Fibroblast of skin of left biceps (primary cell): Measurements from ENCODE around the gene PRSS35.
"Not testable (repeated sequence)": the region's sequence is repeated elsewhere in the genome, so short reads cannot be mapped to it uniquely, and the experiment has no call there.

Experiments used
- DNase-seq, 2 experiments: peaks; one replicate each; pipeline ENCODE4 v3.0.0-alpha.2; 2013; ENCODE audit warnings: low read depth in 2 of 2

Gene PRSS35

GRCh38 chr6:83514866-83515466, 2.6 kb downstream of the PRSS35 start:
- DNase-seq = peak in 1 of 2 experiments; percentile 23

GRCh38 chr6:83517500-83517899, 5.2 kb downstream of the PRSS35 start:
- no peak for DNase-seq

- DNase-seq = no peak
These were observed 6.6 kb downstream of the PRSS35 start for GRCh38 chr6:83518816-83519480.

GRCh38 chr6:83536034-83536646, 23.8 kb downstream of the PRSS35 start:
- no peak for DNase-seq

- no peak for DNase-seq
These were observed 24.6 kb downstream of the PRSS35 start for GRCh38 chr6:83536647-83537589.

GRCh38 chr6:83539678-83540077, 27.3 kb downstream of the PRSS35 start:
- DNase-seq = no peak

- no peak for DNase-seq
These were observed 34.3 kb downstream of the PRSS35 start for GRCh38 chr6:83546636-83547035.

- DNase-seq = not testable (repeated sequence)
These were observed 38.1 kb downstream of the PRSS35 start for GRCh38 chr6:83550482-83550881.

- DNase-seq = not testable (repeated sequence)
These were observed 39.4 kb downstream of the PRSS35 start for GRCh38 chr6:83551748-83552147.

GRCh38 chr6:83556871-83557270, 44.5 kb downstream of the PRSS35 start:
- no peak for DNase-seq

- no peak for DNase-seq
These were observed 46.6 kb downstream of the PRSS35 start for GRCh38 chr6:83558975-83559374.

- not testable (repeated sequence) for DNase-seq
These were observed 59.4 kb downstream of the PRSS35 start for GRCh38 chr6:83571663-83572185.

- DNase-seq = no peak
These were observed 62.4 kb downstream of the PRSS35 start for GRCh38 chr6:83574783-83575182.
